K562 (cell line): ENCODE results near the gene TMOD2. TPM values are rescaled to one million over a fixed set of nuclear protein-coding genes. Genes with fewer than 3 reads are reported as not detected.

Source experiments
- KDM5B ChIP-seq: fragments of 200-600 bp; sonication (generic); IDR thresholded peaks from 2 replicates; pipeline ENCODE4 v1.6.1; 2012; ENCODE audit warnings: low read depth, mild to moderate bottlenecking, moderate library complexity, low read length, control low read depth, inconsistent platforms; ENCODE audit not compliant: insufficient replicate concordance
- MAZ ChIP-seq, 2 experiments: fragments of 450-650 bp in 1 of 2; sonication (generic) in 1 of 2; formaldehyde crosslinking; IDR thresholded peaks in 1 of 2; conservative IDR thresholded peaks in 1 of 2; 2 replicates each; pipeline versions ENCODE4 v1.4.0 to v1.5.0; 2020; ENCODE audit warnings: mild to moderate bottlenecking in 1 of 2, missing genetic modification reagents in 1 of 2
- POLR2G ChIP-seq: fragments of 200-400 bp; formaldehyde crosslinking; IDR thresholded peaks from 2 replicates; pipeline ENCODE4 v1.6.1; 2017; ENCODE audit warnings: low read depth, mild to moderate bottlenecking, antibody characterized with exemption, low read length, moderate library complexity
- RBFOX2 ChIP-seq: fragments of 200-400 bp; formaldehyde crosslinking; IDR thresholded peaks from 2 replicates; pipeline ENCODE4 v1.6.1; 2017; ENCODE audit warnings: low read depth, mild to moderate bottlenecking, low read length, moderate library complexity
- RBM17 ChIP-seq: fragments of 200-400 bp; formaldehyde crosslinking; IDR thresholded peaks from 2 replicates; pipeline ENCODE4 v1.6.1; 2017; ENCODE audit warnings: low read depth, mild to moderate bottlenecking, low read length, borderline replicate concordance
- RBM25 ChIP-seq: fragments of 200-400 bp; formaldehyde crosslinking; IDR thresholded peaks from 2 replicates; pipeline ENCODE4 v1.6.1; 2018; ENCODE audit warnings: low read length, low read depth, moderate library complexity; ENCODE audit not compliant: severe bottlenecking
- ZNF507 ChIP-seq: conservative IDR thresholded peaks from 2 replicates; pipeline ENCODE4 v1.6.1; 2017; ENCODE audit warnings: missing genetic modification characterization, missing compliant biosample characterization
- ZNF518B ChIP-seq: fragments of 250-450 bp; sonication (Bioruptor Pico); IDR thresholded peaks from 2 replicates; pipeline ENCODE4 v1.5.0; 2021; ENCODE audit warnings: mild to moderate bottlenecking, moderate library complexity
- polyA plus RNA-seq, 8 experiments: library from polyadenylated mRNA; depleted of rRNA in 4 of 8; stranded (reverse) in 5 of 8; unstranded in 3 of 8; fragments of >200 nt; fragmentation: Nextera tagmentation in 2 of 8; fragmentation: Illumina TruSeq in 1 of 8; extraction: Ambion mirVana in 2 of 8; extraction: Trizol in 1 of 8; gene quantifications; 2 replicates each; pipeline versions ENCODE4 v1.2.1 to v1.2.3, GENCODE V29; 2011 to 2014; ENCODE audit warnings: inconsistent platforms in 1 of 8, missing spikeins in 1 of 8
- total RNA-seq, 7 experiments: library from RNA; depleted of rRNA in 6 of 7; stranded (reverse); fragments of >200 nt in 6 of 7; fragmentation: Illumina TruSeq in 2 of 7; extraction: Trizol in 2 of 7; gene quantifications; 2 replicates each; pipeline versions ENCODE4 v1.2.1 to v1.2.3, GENCODE V29; 2011 to 2021; ENCODE audit warnings: low replicate concordance in 1 of 7
- TF ChIP-seq, protein P1 (sequence below), 2 experiments: IDR thresholded peaks; 2 replicates each; pipeline ENCODE4 v1.6.1; 2012; ENCODE audit warnings: improper control_type of control experiment in 2 of 2, low read depth in 2 of 2, low read length in 2 of 2, borderline replicate concordance in 1 of 2
- TF ChIP-seq, protein P2 (sequence below): fragments of 200-800 bp; sonication (Bioruptor generic); IDR thresholded peaks from 2 replicates; pipeline ENCODE4 v1.6.1; 2017; ENCODE audit warnings: missing genetic modification characterization, missing compliant biosample characterization
- TF ChIP-seq, protein P3 (sequence below), 2 experiments: fragments of 150-350 bp in 1 of 2; IDR thresholded peaks; 2 replicates each; pipeline ENCODE4 v1.6.1; 2012 to 2016; ENCODE audit warnings: low read depth in 2 of 2, low read length in 2 of 2, mild to moderate bottlenecking in 1 of 2, moderate library complexity in 1 of 2

Gene TMOD2
- total and polyA plus RNA-seq, 9 of the 15 experiments (the other 6 are each of a cell fraction or from before 2014, with no cell fraction given), result 0.49 to 3.8 (median 3.0) TPM

GRCh38 chr15:51751697-51752683 is 593 bp downstream of the TMOD2 start (continued):
- TF ChIP-seq, protein P1, sequence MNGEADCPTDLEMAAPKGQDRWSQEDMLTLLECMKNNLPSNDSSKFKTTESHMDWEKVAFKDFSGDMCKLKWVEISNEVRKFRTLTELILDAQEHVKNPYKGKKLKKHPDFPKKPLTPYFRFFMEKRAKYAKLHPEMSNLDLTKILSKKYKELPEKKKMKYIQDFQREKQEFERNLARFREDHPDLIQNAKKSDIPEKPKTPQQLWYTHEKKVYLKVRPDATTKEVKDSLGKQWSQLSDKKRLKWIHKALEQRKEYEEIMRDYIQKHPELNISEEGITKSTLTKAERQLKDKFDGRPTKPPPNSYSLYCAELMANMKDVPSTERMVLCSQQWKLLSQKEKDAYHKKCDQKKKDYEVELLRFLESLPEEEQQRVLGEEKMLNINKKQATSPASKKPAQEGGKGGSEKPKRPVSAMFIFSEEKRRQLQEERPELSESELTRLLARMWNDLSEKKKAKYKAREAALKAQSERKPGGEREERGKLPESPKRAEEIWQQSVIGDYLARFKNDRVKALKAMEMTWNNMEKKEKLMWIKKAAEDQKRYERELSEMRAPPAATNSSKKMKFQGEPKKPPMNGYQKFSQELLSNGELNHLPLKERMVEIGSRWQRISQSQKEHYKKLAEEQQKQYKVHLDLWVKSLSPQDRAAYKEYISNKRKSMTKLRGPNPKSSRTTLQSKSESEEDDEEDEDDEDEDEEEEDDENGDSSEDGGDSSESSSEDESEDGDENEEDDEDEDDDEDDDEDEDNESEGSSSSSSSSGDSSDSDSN (IDR thresholded peaks at IDR 0.05; ENCODE audit: borderline replicate concordance in 1 of 2, low read depth in 2 of 2, low read length in 2 of 2), result peak in 1 of 2 experiments; percentile 59; a peak in 2 of 4 replicates
- TF ChIP-seq RBM25 (no peak), KDM5B (peak; percentile 42), RBM17 (no peak), RBFOX2 (peak; percentile 53), ZNF507 (tag) (no peak), MAZ (CRISPR knock-in tag; conservative IDR thresholded peaks at IDR 0.05 in 1 of 2, IDR thresholded peaks at IDR 0.05 in 1 of 2) (no peak; a peak in 1 of 4 replicates), ZNF518B (CRISPR knock-in tag) (no peak), POLR2G (peak; percentile 61)
- TF ChIP-seq, protein P2, sequence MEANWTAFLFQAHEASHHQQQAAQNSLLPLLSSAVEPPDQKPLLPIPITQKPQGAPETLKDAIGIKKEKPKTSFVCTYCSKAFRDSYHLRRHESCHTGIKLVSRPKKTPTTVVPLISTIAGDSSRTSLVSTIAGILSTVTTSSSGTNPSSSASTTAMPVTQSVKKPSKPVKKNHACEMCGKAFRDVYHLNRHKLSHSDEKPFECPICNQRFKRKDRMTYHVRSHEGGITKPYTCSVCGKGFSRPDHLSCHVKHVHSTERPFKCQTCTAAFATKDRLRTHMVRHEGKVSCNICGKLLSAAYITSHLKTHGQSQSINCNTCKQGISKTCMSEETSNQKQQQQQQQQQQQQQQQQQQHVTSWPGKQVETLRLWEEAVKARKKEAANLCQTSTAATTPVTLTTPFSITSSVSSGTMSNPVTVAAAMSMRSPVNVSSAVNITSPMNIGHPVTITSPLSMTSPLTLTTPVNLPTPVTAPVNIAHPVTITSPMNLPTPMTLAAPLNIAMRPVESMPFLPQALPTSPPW, result peak; percentile 37
- TF ChIP-seq, protein P3, sequence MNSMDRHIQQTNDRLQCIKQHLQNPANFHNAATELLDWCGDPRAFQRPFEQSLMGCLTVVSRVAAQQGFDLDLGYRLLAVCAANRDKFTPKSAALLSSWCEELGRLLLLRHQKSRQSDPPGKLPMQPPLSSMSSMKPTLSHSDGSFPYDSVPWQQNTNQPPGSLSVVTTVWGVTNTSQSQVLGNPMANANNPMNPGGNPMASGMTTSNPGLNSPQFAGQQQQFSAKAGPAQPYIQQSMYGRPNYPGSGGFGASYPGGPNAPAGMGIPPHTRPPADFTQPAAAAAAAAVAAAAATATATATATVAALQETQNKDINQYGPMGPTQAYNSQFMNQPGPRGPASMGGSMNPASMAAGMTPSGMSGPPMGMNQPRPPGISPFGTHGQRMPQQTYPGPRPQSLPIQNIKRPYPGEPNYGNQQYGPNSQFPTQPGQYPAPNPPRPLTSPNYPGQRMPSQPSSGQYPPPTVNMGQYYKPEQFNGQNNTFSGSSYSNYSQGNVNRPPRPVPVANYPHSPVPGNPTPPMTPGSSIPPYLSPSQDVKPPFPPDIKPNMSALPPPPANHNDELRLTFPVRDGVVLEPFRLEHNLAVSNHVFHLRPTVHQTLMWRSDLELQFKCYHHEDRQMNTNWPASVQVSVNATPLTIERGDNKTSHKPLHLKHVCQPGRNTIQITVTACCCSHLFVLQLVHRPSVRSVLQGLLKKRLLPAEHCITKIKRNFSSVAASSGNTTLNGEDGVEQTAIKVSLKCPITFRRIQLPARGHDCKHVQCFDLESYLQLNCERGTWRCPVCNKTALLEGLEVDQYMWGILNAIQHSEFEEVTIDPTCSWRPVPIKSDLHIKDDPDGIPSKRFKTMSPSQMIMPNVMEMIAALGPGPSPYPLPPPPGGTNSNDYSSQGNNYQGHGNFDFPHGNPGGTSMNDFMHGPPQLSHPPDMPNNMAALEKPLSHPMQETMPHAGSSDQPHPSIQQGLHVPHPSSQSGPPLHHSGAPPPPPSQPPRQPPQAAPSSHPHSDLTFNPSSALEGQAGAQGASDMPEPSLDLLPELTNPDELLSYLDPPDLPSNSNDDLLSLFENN (IDR thresholded peaks at IDR 0.05; ENCODE audit: low read depth in 2 of 2, low read length in 2 of 2), result no peak
